ENCODE data around the gene CMTM8.
A peak's percentile ranks its signal among the peaks of the same experiment; 100 is the strongest.

Gene CMTM8

DNA sequence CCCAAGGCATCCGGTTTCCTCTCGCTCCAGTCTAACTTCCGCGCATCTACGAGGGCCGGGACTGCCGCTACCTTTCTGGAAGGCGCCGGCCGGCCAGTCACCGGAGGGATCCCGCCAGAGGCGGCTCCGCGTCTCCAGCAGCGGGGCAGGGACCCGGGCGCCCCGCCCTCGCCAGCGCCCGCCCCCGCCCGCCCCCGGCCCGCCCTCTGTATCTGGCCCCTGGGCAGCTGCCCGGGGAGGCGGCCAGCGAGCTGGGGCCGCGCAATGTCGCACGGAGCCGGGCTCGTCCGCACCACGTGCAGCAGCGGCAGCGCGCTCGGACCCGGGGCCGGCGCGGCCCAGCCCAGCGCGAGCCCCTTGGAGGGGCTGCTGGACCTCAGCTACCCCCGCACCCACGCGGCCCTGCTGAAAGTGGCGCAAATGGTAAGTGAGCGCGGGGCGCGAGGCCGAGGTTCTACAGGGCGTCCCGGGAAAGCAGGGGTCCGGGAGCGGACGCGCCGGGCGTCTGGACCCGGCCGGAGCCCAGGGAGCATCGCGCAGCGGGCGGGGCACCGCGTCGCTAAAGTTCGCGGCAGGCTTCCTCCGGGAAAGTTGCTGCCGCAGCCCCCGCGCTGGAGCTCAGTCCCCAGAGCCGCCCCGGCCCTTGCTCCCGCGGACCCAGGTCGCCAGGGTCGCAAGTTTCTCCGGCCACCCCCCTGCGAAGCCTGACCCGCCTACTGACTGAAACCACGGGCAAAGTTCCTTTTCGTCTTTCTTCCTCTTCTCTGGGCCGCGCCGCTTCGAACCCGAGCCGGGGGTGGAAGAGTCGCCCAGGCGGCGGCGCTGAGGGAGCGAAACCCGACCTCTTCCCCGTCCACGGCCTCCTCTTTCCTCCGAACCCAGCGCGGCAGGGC is 153.4 kb downstream of the CMTM8 start, which contains the start of gene CMTM7:
TSS of gene CMTM7 (plus strand) at position 211 of the 893 bp plus-strand sequence. CDS start at position 265, 54 bp downstream.
- Histone ChIP-seq H3K9me3 (ENCODE audit: control insufficient read depth, low read depth, low read length) (no peaks in the 10 kb centered on the region), H3K9ac (ENCODE audit: low read length) (peak within 1 kb of the TSS; percentile 52), H3K27ac (ENCODE audit: low read length) (no peak within 1 kb of the TSS), H3K4me3 (ENCODE audit: low read length) (peak within 1 kb of the TSS; percentile 69), H3K36me3 (ENCODE audit: control insufficient read depth, low read depth, low read length) (no peaks in the 10 kb centered on the region), H3K4me1 (ENCODE audit: control insufficient read depth, low read depth, low read length) (peaks cover 11% of the 10 kb centered on the region), H3K27me3 (ENCODE audit: control insufficient read depth, insufficient read depth, low read length) (peaks cover 22% of the 10 kb centered on the region)

DNA sequence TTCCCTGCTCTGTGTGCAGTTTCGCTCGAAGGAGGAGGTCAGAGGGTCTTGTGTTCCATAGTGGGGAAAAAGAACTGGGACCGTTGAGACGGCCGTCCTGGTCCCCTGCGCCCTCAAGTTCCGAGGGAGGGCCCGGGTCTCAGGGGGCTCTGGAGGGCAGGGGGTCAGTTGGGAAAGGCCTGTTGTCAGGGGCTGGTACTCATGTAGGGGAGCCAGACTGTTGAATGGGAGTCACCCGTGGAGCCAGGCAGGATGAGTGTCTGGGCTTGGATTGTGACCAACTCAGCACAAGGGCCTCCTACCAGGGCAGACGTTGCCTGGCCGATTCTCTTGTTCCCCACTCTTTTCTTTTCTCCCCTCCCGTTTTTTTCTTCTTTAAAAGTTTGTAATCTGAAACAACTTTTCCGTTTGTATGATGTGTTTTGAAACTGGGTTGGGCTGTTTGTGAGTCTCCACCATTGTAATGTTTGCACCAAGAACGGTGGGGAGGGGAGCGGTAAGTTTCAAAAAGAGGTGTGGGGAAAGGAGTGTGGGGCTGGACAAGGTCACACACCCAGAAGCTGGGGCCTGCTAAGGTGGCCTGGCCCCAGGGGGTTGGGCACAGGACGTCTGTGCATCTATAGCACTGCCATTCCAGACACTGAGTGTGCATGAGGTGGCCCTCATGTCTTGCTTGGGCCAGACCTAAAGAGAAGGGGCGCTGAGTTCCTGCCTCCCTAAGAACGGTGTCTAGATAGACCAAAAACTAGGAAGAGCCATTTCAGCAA is 154.2 kb downstream of the CMTM8 start:
- peak overlapping the region; percentile 69 for H3K4me3 ChIP-seq (ENCODE audit: low read length)
- peak overlapping the region; percentile 52 for H3K9ac ChIP-seq (ENCODE audit: low read length)
- peaks cover 22% of the 10 kb centered on the region for H3K27me3 ChIP-seq (ENCODE audit: control insufficient read depth, insufficient read depth, low read length)
- peaks cover 11% of the 10 kb centered on the region for H3K4me1 ChIP-seq (ENCODE audit: control insufficient read depth, low read depth, low read length)
- H3K36me3 ChIP-seq (ENCODE audit: control insufficient read depth, low read depth, low read length) = no peaks in the 10 kb centered on the region
- H3K9me3 ChIP-seq (ENCODE audit: control insufficient read depth, low read depth, low read length) = no peaks in the 10 kb centered on the region
- no peak overlapping the region for H3K27ac ChIP-seq (ENCODE audit: low read length)

DNA sequence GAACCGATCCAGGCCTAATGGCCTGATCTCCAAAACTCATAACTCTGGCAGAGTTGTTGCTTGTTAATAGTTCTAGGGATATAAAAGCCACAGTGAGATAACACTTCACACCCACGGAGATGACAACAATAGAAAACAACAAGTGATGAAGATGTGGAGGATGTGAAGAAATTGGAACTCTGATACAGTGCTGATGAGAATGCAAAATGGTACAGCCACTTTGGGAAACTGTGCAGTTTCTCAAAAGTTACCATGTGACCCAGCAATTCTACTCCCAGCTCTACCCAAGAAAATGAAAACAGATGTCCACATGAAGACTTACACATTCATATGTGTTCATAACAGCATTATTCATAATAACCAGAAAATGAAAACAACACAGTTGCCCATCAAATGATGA is 157.0 kb downstream of the CMTM8 start:
- peaks cover 11% of the 10 kb centered on the region for H3K4me1 ChIP-seq (ENCODE audit: control insufficient read depth, low read depth, low read length)
- no peak overlapping the region for H3K9ac ChIP-seq (ENCODE audit: low read length)
- H3K9me3 ChIP-seq (ENCODE audit: control insufficient read depth, low read depth, low read length) = no peaks in the 10 kb centered on the region
- H3K36me3 ChIP-seq (ENCODE audit: control insufficient read depth, low read depth, low read length) = no peaks in the 10 kb centered on the region
- no peak overlapping the region for H3K27ac ChIP-seq (ENCODE audit: low read length)
- peaks cover 22% of the 10 kb centered on the region for H3K27me3 ChIP-seq (ENCODE audit: control insufficient read depth, insufficient read depth, low read length)
- H3K4me3 ChIP-seq (ENCODE audit: low read length) = no peak overlapping the region

DNA sequence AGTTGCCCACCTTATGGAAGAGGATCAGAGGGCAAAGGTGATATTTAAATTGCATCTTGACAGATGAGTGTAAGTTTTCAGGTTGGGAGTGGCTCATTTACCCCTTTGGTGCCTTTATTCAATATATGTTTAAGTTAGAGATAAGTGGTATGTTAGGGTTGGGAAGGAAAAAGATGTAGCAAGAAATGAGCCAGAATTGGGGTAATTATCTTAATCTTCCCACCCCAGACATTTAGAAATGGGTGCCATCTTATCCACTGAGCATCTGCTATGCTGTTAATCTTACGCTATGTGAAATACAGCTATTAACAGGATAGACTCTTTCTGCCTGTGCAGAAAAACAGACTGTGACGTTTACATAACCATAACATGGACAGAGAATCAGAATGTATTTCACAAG is 159.5 kb downstream of the CMTM8 start:
- H3K27ac ChIP-seq (ENCODE audit: low read length) = no peak overlapping the region
- peaks cover 14% of the 10 kb centered on the region for H3K4me1 ChIP-seq (ENCODE audit: control insufficient read depth, low read depth, low read length)
- no peak overlapping the region for H3K9ac ChIP-seq (ENCODE audit: low read length)

DNA sequence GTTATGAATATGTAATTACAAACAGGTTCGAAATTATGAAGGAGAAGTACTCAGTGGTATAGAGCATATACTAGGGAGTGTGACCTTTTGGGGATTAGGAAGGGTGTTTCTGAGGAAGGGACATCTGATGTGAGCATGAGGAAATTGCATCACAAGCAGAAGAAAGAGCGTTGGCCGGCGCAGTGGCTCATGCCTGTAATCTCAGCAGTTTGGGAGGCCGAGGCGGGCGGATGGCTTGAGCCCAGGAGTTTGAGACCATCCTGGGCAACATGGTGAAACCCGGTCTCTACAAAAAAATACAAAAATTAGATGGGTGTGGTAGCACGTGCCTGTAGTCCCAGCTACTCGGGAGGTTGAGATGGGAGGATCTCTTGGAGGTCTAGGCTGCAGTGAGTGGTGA is 160.1 kb downstream of the CMTM8 start:
- no peaks in the 10 kb centered on the region for H3K36me3 ChIP-seq (ENCODE audit: control insufficient read depth, low read depth, low read length)
- H3K27ac ChIP-seq (ENCODE audit: low read length) = no peak overlapping the region
- no peaks in the 10 kb centered on the region for H3K9me3 ChIP-seq (ENCODE audit: control insufficient read depth, low read depth, low read length)
- H3K4me1 ChIP-seq (ENCODE audit: control insufficient read depth, low read depth, low read length) = peaks cover 16% of the 10 kb centered on the region
- peaks cover 1% of the 10 kb centered on the region for H3K27me3 ChIP-seq (ENCODE audit: control insufficient read depth, insufficient read depth, low read length)
- no peak overlapping the region for H3K9ac ChIP-seq (ENCODE audit: low read length)
- no peak overlapping the region for H3K4me3 ChIP-seq (ENCODE audit: low read length)

More for the DNA sequence above, 159.5 kb downstream of the CMTM8 start:
- H3K4me3 ChIP-seq (ENCODE audit: low read length) = no peak overlapping the region
- no peaks in the 10 kb centered on the region for H3K9me3 ChIP-seq (ENCODE audit: control insufficient read depth, low read depth, low read length)
- no peaks in the 10 kb centered on the region for H3K36me3 ChIP-seq (ENCODE audit: control insufficient read depth, low read depth, low read length)
- H3K27me3 ChIP-seq (ENCODE audit: control insufficient read depth, insufficient read depth, low read length) = peaks cover 7% of the 10 kb centered on the region

DNA sequence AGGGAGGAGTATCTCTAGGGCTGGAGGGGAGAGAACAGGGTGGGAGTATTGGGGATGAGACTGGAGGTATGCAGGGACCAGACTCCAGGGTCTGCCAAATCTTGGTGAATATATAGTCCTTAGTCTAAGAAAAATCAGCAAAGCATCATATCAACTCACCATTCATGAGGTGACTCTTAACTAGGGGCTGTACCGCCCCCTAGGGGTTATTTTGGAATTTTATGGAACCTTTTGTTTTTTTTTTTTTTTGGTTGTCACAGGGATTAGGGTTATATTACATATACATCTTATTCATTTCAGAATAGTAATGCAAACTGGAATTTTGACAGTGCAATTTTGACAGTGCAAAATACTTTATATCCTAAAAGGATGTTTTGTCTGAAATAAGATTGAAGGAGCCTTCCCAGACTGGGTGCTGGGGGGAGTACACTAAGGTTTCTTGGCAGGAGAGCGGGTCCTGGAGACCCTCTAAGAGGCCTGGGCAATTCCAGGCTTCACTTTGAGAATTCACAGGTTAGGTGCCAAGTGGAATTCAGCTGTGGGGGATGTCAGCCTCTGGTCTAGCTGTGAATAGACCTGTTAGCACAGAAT is 160.6 kb downstream of the CMTM8 start:
- Histone ChIP-seq H3K27ac (ENCODE audit: low read length) (no peak overlapping the region), H3K9ac (ENCODE audit: low read length) (no peak overlapping the region), H3K4me1 (ENCODE audit: control insufficient read depth, low read depth, low read length) (peaks cover 16% of the 10 kb centered on the region), H3K27me3 (ENCODE audit: control insufficient read depth, insufficient read depth, low read length) (no peaks in the 10 kb centered on the region), H3K4me3 (ENCODE audit: low read length) (no peak overlapping the region), H3K9me3 (ENCODE audit: control insufficient read depth, low read depth, low read length) (no peaks in the 10 kb centered on the region), H3K36me3 (ENCODE audit: control insufficient read depth, low read depth, low read length) (no peaks in the 10 kb centered on the region)

DNA sequence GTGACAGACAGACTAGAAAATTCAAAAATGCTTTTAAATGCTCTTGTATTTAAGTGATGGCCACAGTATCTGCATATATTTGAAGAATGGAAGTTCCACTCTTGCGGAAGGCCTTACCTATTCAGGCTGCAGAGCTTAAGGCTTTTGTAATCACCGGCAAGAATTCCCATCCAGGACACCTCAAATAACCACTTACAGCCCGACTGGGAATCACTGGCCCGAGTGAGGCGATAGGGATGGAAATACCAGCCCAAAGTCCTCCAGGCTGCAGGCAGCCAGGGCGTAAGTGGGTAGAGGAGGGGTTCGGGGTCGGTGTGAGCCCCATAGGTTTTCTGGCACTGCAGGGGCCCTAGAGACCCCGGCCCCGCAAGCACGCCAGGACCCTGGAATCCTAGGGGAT is 162.6 kb downstream of the CMTM8 start:
- Histone ChIP-seq H3K27ac (ENCODE audit: low read length) (no peak overlapping the region), H3K9me3 (ENCODE audit: control insufficient read depth, low read depth, low read length) (no peaks in the 10 kb centered on the region), H3K27me3 (ENCODE audit: control insufficient read depth, insufficient read depth, low read length) (no peaks in the 10 kb centered on the region), H3K4me1 (ENCODE audit: control insufficient read depth, low read depth, low read length) (peaks cover 16% of the 10 kb centered on the region), H3K4me3 (ENCODE audit: low read length) (peak overlapping the region; percentile 44), H3K36me3 (ENCODE audit: control insufficient read depth, low read depth, low read length) (no peaks in the 10 kb centered on the region), H3K9ac (ENCODE audit: low read length) (peak overlapping the region; percentile 69)

DNA sequence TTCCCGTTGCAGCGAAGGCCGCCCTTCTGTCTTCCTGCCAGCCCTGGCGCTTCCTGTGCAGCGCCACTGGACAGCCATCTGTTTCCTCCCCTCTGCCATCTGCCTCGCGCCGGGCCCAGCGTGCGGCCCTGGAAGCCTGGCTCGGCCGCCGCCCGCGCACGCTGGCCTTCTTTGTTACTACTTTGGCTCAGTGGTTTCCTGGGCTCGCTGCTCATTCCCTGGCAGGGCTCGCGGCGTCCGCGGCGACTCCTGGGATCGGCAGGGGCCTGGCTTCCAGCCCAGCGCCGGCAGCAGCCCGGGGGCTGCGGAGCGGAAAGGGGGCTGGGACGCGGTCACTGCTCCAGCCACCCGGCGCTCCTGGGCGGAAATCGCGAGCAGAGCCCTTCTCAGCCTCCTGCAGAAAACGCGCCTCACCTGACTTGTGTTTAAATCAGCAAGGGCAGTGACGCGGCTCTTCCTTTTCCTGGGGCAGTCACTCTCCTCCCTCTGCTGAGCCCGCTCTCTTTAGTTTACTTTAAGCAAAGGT is 163.1 kb downstream of the CMTM8 start:
- Histone ChIP-seq H3K27ac (ENCODE audit: low read length) (peak overlapping the region; percentile 45), H3K9me3 (ENCODE audit: control insufficient read depth, low read depth, low read length) (no peaks in the 10 kb centered on the region), H3K36me3 (ENCODE audit: control insufficient read depth, low read depth, low read length) (no peaks in the 10 kb centered on the region), H3K9ac (ENCODE audit: low read length) (peak overlapping the region; percentile 69), H3K27me3 (ENCODE audit: control insufficient read depth, insufficient read depth, low read length) (no peaks in the 10 kb centered on the region), H3K4me1 (ENCODE audit: control insufficient read depth, low read depth, low read length) (peaks cover 16% of the 10 kb centered on the region), H3K4me3 (ENCODE audit: low read length) (peak overlapping the region; percentile 44)

DNA sequence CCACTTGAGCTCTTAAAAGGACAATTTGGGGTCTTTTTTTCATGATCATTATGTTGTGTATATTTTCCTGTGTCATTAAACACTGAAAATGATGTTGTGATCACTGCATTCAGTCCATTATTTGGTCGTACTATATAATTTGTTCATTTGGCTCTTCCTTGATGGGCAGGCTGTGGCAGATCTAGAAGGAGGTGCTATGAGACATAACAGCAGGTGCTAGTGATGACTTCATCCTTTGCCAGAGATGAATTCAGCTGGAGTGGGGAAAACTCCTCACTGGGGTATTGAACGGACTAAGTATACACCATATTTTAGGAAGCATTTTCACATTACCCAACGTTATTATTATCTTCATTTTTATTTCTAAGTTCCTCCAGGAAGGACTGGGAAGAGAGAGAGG is 165.2 kb downstream of the CMTM8 start:
- H3K27me3 ChIP-seq (ENCODE audit: control insufficient read depth, insufficient read depth, low read length) = no peaks in the 10 kb centered on the region
- no peak overlapping the region for H3K4me3 ChIP-seq (ENCODE audit: low read length)
- no peak overlapping the region for H3K27ac ChIP-seq (ENCODE audit: low read length)
- H3K9me3 ChIP-seq (ENCODE audit: control insufficient read depth, low read depth, low read length) = no peaks in the 10 kb centered on the region
- H3K4me1 ChIP-seq (ENCODE audit: control insufficient read depth, low read depth, low read length) = peaks cover 19% of the 10 kb centered on the region
- no peak overlapping the region for H3K9ac ChIP-seq (ENCODE audit: low read length)
- no peaks in the 10 kb centered on the region for H3K36me3 ChIP-seq (ENCODE audit: control insufficient read depth, low read depth, low read length)

DNA sequence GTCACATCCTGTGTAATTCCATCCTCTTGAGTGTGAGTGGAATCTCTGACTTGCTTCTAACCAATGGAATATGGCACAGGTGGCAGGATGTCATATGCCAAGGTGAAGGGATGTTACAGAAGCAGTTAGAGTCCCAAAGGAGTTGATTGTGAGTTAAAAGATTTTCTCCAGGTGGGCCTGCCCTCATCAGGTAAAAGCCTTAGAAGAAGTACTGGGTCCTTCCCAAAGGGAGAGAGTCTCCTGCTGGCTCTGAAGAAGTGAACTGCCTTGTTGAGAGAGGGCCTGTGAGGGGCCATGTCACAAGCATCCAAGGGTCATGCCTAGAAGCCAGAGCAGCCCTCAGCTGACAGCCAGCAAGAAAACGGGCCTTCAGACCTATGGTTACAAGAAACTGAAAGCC is 166.2 kb downstream of the CMTM8 start:
- Histone ChIP-seq H3K4me1 (ENCODE audit: control insufficient read depth, low read depth, low read length) (peaks cover 23% of the 10 kb centered on the region), H3K36me3 (ENCODE audit: control insufficient read depth, low read depth, low read length) (no peaks in the 10 kb centered on the region)

DNA sequence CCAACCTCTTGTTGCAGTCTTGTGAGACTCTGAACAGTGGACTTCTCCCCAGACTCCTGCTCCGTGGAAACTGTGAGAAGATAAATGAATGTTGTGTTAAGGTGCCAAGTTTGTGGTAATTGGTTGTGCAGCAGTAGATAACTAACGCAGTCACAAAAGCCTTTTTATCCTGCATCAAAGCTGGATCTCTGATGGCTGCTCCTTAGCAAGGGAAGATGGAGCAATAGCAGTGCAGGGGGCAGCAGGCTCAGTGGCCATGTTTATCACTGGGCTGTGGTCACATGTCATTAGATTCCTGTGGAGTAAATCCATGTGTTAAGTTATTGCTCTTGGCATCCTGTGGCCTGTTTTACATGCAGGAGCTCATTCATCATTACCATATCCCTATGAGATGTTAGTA is 166.7 kb downstream of the CMTM8 start:
- H3K9ac ChIP-seq (ENCODE audit: low read length) = no peak overlapping the region
- H3K4me3 ChIP-seq (ENCODE audit: low read length) = no peak overlapping the region
- peaks cover 28% of the 10 kb centered on the region for H3K4me1 ChIP-seq (ENCODE audit: control insufficient read depth, low read depth, low read length)
- no peaks in the 10 kb centered on the region for H3K36me3 ChIP-seq (ENCODE audit: control insufficient read depth, low read depth, low read length)
- no peaks in the 10 kb centered on the region for H3K9me3 ChIP-seq (ENCODE audit: control insufficient read depth, low read depth, low read length)
- no peaks in the 10 kb centered on the region for H3K27me3 ChIP-seq (ENCODE audit: control insufficient read depth, insufficient read depth, low read length)
- H3K27ac ChIP-seq (ENCODE audit: low read length) = no peak overlapping the region

More for the DNA sequence above, 166.2 kb downstream of the CMTM8 start:
- Histone ChIP-seq H3K4me3 (ENCODE audit: low read length) (no peak overlapping the region), H3K9me3 (ENCODE audit: control insufficient read depth, low read depth, low read length) (no peaks in the 10 kb centered on the region), H3K27me3 (ENCODE audit: control insufficient read depth, insufficient read depth, low read length) (no peaks in the 10 kb centered on the region), H3K9ac (ENCODE audit: low read length) (no peak overlapping the region), H3K27ac (ENCODE audit: low read length) (no peak overlapping the region)
